ENCODE measurements around the gene DLL3. TPM values are rescaled to one million over a fixed set of nuclear protein-coding genes. Genes with fewer than 3 reads are reported as not detected.

Gene DLL3
- total RNA-seq, 1 experiment from 2014 or later, result 0.17 TPM

GRCh38 chr19:39502640-39503417, 4.1 kb downstream of the DLL3 start:
- ChIA-PET CTCF (interaction anchor here (0.6 to 1.3 kb wide), 4 partner anchors 15 to 67 kb away, joined by 3 to 5 read pairs (median 4); partner anchors contain the start of gene RPS16), POLR2A (no interaction called here), RAD21 (ENCODE audit: low non-redundant PET in 1 of 2, low total read pairs in 2 of 2, uncharacterized antibody in 2 of 2, unreplicated experiment in 2 of 2) (no interaction called here)
- Histone ChIP-seq H3K27ac (ENCODE audit: low read depth, low read length) (no peak overlapping the region), H3K27me3 (ENCODE audit: insufficient read depth, low read length) (no peaks in the 10 kb centered on the region), H3K9me3 (ENCODE audit: control insufficient read depth in 1 of 2, insufficient read depth in 1 of 2, low read depth in 1 of 2, low read length in 2 of 2) (no peaks in the 10 kb centered on the region), H3K36me3 (ENCODE audit: control insufficient read depth in 1 of 2, insufficient read depth in 2 of 2, low read length in 2 of 2) (no peaks in the 10 kb centered on the region), H3K4me2 (ENCODE audit: low read length) (no peak overlapping the region), H4K20me1 (ENCODE audit: insufficient read depth) (no peaks in the 10 kb centered on the region), H3K79me2 (ENCODE audit: insufficient read depth, low read length) (no peaks in the 10 kb centered on the region), H3K9ac (ENCODE audit: low read length) (no peak overlapping the region), H2AFZ (ENCODE audit: low read depth, low read length, poor library complexity, severe bottlenecking) (peak overlapping the region; percentile 61), H3K9me2 (ENCODE audit: insufficient read depth) (no peaks in the 10 kb centered on the region), H3K4me1 (ENCODE audit: control insufficient read depth in 1 of 2, insufficient read depth in 2 of 2, low read length in 2 of 2) (peaks cover 0 to 4% of the 10 kb centered on the region in 2 experiments; a peak in 1 of 4 replicates), H3K4me3 (replicated peaks in 1 of 2; ENCODE audit: low read depth in 1 of 2, low read length in 2 of 2) (no peak overlapping the region)
- intact Hi-C loops (cut with micrococcal nuclease), result no loop called here
- DNase-seq (ENCODE audit: low read depth, low spot score) (peak; percentile 66), ATAC-seq (peak; percentile 87)
- BruUV-seq (replicated peaks), result no TSS peak
- no peak for TF ChIP-seq YY1 (IDR thresholded peaks at IDR 0.05; ENCODE audit: extremely low read depth, insufficient replicate concordance, low read depth, low read length)
- TF ChIP-seq SRF (IDR thresholded peaks at IDR 0.05; ENCODE audit: low read depth), result no peak
- peak; percentile 42 to 72 (median 72); a peak in 5 of 6 replicates for TF ChIP-seq CTCF (IDR thresholded peaks at IDR 0.05 in 2 of 3, conservative IDR thresholded peaks at IDR 0.05 in 1 of 3; ENCODE audit: borderline replicate concordance in 1 of 3, insufficient read depth in 1 of 3, low read depth in 2 of 3, low read length in 2 of 3)
- TF ChIP-seq CEBPB (IDR thresholded peaks at IDR 0.05; ENCODE audit: low read depth), result no peak
- TF ChIP-seq SP1 (IDR thresholded peaks at IDR 0.05; ENCODE audit: low read depth), result no peak
- no peak for TF ChIP-seq EGR1 (IDR thresholded peaks at IDR 0.05; ENCODE audit: low read depth)
- TF ChIP-seq EZH2 (IDR thresholded peaks at IDR 0.05), result no peak
- peak; percentile 67; the same call in 1 of the 2 replicates for TF ChIP-seq ZFX (IDR thresholded peaks at IDR 0.05)
- no peak; the same call in 1 of the 2 replicates for TF ChIP-seq RAD21 (IDR thresholded peaks at IDR 0.05; ENCODE audit: low read depth)
- TF ChIP-seq POLR2AphosphoS5 (IDR thresholded peaks at IDR 0.05; ENCODE audit: low read depth, low read length), result peak; percentile 26; the same call in 1 of the 2 replicates
- no peak for TF ChIP-seq TCF7L2 (IDR thresholded peaks at IDR 0.05; ENCODE audit: borderline replicate concordance, extremely low read depth, insufficient read depth, insufficient read length)
- TF ChIP-seq EZH2phosphoT487 (IDR thresholded peaks at IDR 0.05; ENCODE audit: borderline replicate concordance), result no peak
- TF ChIP-seq POLR2A (IDR thresholded peaks at IDR 0.05; ENCODE audit: borderline replicate concordance, extremely low read depth, insufficient read depth, insufficient read length), result no peak
- TF ChIP-seq ZBTB33 (IDR thresholded peaks at IDR 0.05; ENCODE audit: extremely low read depth, insufficient replicate concordance, low read length), result no peak
- peak; percentile 88 for TF ChIP-seq CBX3 (IDR thresholded peaks at IDR 0.05; ENCODE audit: low read depth)
- no peak for TF ChIP-seq REST (IDR thresholded peaks at IDR 0.05; ENCODE audit: low read depth)
- no peak for TF ChIP-seq SIN3A (IDR thresholded peaks at IDR 0.05; ENCODE audit: low read depth)
- TF ChIP-seq ZNF274 (IDR thresholded peaks at IDR 0.05; ENCODE audit: low read depth, low read length), result no peak
- no peak for TF ChIP-seq FOSL1 (IDR thresholded peaks at IDR 0.05; ENCODE audit: low read depth)
- TF ChIP-seq ELF1 (IDR thresholded peaks at IDR 0.05; ENCODE audit: borderline replicate concordance, low read depth), result no peak
- TF ChIP-seq JUND (IDR thresholded peaks at IDR 0.05), result no peak

Measured in HCT116 (cell line).